OCI-LY7 (cell line): ENCODE measurements around the gene GPANK1.

Experiments
- EZH2phosphoT487 ChIP-seq: fragments of 200-600 bp; sonication (generic); IDR thresholded peaks from 2 replicates; pipeline ENCODE4 v1.6.1; 2018; ENCODE audit warnings: low read depth, borderline replicate concordance, mild to moderate bottlenecking, mixed run types, antibody characterized with exemption, low read length, moderate library complexity, mixed read lengths
- TF ChIP-seq, protein P1 (sequence below): fragments of 200-600 bp; sonication (generic); conservative IDR thresholded peaks from 2 replicates; pipeline ENCODE4 v1.5.1; 2014; ENCODE audit warnings: mild to moderate bottlenecking, antibody characterized with exemption, low read length, moderate library complexity, mixed read lengths

DNA sequence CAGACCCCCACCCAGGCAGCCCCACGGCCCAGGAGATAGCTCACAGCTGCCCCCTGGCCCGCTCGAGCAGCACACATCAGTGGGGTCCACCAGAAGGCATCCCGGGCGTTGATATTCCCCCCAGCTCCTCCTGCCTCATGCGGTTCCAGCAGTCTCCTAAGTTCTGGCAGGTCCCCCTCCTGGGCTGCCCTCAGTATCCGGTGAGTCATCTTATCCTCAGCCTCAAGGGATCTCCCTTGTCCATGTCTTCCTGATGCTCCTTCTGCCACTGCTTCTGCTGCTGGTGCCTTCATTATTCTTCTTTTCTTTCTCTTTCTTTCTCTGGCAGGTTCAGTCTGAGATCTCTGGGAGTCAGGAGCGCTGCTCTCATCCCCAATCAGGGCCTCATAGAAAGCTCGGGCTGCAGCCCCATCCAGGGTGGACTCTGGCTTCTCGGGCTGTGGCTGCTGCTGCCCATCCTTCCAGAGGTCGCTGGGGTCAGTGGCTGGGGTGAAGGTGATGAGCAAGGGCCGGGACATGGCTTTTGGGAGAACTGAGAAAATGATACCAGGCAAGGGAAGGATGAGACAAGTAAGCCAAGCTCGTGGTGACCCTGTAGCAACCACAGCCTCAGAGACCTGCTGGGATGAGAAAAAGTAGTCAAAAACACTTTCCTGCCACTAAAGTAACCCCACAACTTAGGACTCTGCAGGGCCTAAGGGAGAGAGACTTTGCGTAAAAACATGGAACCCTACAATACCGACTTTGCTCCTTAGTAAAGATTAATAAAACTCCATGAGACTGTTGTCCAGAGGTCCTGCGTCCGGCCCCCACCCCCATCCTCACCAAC, 622 bp downstream of the GPANK1 start:
- TF ChIP-seq EZH2phosphoT487, result no peak
- TF ChIP-seq, protein P1, sequence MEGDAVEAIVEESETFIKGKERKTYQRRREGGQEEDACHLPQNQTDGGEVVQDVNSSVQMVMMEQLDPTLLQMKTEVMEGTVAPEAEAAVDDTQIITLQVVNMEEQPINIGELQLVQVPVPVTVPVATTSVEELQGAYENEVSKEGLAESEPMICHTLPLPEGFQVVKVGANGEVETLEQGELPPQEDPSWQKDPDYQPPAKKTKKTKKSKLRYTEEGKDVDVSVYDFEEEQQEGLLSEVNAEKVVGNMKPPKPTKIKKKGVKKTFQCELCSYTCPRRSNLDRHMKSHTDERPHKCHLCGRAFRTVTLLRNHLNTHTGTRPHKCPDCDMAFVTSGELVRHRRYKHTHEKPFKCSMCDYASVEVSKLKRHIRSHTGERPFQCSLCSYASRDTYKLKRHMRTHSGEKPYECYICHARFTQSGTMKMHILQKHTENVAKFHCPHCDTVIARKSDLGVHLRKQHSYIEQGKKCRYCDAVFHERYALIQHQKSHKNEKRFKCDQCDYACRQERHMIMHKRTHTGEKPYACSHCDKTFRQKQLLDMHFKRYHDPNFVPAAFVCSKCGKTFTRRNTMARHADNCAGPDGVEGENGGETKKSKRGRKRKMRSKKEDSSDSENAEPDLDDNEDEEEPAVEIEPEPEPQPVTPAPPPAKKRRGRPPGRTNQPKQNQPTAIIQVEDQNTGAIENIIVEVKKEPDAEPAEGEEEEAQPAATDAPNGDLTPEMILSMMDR, result peak; percentile 53
